A549 (cell line): ENCODE results near the gene PBX4.

Experiments used
- BHLHE40 ChIP-seq: IDR thresholded peaks from 2 replicates; pipeline ENCODE4 v1.6.1; 2012; ENCODE audit warnings: low read depth, low read length, inconsistent platforms
- HEYL ChIP-seq: fragments of 250-450 bp; sonication (Bioruptor Pico); IDR thresholded peaks from 2 replicates; pipeline ENCODE4 v1.8.0; 2021; ENCODE audit warnings: mild to moderate bottlenecking, moderate library complexity
- JUNB ChIP-seq: fragments of >200 bp; sonication (Bioruptor Twin); formaldehyde crosslinking; IDR thresholded peaks from 2 replicates; pipeline ENCODE4 v1.6.1; 2016
- POLR2A ChIP-seq: IDR thresholded peaks from 2 replicates; pipeline ENCODE4 v1.6.1; 2012; ENCODE audit warnings: mild to moderate bottlenecking, low read length
- TP53 ChIP-seq: fragments of 250-450 bp; sonication (Bioruptor Pico); IDR thresholded peaks from 2 replicates; pipeline ENCODE4 v1.5.0; 2021; ENCODE audit warnings: mild to moderate bottlenecking, moderate library complexity
- ZFP36 ChIP-seq: fragments of 450-650 bp; IDR thresholded peaks from 2 replicates; pipeline ENCODE4 v1.6.1; 2014; ENCODE audit warnings: borderline replicate concordance; ENCODE audit not compliant: partially characterized antibody
- TF ChIP-seq, protein P1 (sequence below): fragments of >200 bp; sonication (Bioruptor Twin); formaldehyde crosslinking; IDR thresholded peaks from 3 replicates; pipeline ENCODE4 v1.5.1; 2016
- TF ChIP-seq, protein P2 (sequence below): fragments of 200-600 bp; sonication (generic); IDR thresholded peaks from 2 replicates; pipeline ENCODE4 v1.6.1; 2016; ENCODE audit warnings: antibody characterized with exemption, mild to moderate bottlenecking, moderate library complexity

DNA sequence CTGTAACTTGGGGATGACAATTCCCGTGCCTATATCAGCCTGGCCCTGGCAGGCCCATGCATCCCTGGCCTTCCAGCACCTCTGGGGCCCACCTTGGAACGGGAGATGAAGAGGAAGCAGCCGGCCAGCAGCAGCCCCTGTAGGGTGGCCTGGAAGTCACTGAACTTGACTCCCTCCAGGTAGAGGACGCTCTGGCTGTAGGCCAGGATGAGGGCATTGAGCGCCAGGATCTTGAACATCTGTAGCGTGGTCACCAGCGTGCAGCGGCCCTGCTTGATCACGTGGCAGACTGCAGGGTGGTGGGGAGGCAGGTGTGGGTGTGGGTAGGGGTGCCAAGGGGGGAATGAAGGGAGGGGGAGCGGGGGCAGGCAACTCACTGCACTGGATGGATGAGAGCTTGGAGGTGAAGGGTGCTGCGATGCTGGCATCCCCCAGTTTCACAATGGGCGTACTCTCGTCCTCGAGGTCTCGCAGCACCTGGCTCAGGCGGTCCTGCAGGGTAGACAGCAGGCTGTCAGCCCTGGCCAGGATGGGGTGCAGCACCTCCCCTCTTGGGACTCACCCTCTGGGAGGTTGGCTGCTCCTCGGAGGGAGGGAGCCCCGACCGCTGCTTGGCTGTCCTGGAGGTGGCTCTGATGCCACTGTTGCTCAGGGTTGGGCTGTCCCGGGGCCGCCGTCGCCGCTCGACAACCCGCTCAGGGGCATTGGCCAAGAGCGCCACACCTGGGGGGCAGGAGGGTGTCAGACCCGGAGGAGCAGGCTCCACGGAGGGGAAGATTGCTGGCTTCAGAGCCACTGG, 28.7 kb upstream of the PBX4 start:
- TF ChIP-seq POLR2A (no peak), ZFP36 (no peak), JUNB (no peak), BHLHE40 (no peak), TP53 (CRISPR knock-in tag) (no peak), HEYL (CRISPR knock-in tag) (no peak)
- TF ChIP-seq, protein P1, sequence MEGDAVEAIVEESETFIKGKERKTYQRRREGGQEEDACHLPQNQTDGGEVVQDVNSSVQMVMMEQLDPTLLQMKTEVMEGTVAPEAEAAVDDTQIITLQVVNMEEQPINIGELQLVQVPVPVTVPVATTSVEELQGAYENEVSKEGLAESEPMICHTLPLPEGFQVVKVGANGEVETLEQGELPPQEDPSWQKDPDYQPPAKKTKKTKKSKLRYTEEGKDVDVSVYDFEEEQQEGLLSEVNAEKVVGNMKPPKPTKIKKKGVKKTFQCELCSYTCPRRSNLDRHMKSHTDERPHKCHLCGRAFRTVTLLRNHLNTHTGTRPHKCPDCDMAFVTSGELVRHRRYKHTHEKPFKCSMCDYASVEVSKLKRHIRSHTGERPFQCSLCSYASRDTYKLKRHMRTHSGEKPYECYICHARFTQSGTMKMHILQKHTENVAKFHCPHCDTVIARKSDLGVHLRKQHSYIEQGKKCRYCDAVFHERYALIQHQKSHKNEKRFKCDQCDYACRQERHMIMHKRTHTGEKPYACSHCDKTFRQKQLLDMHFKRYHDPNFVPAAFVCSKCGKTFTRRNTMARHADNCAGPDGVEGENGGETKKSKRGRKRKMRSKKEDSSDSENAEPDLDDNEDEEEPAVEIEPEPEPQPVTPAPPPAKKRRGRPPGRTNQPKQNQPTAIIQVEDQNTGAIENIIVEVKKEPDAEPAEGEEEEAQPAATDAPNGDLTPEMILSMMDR: no peak
- TF ChIP-seq, protein P2, sequence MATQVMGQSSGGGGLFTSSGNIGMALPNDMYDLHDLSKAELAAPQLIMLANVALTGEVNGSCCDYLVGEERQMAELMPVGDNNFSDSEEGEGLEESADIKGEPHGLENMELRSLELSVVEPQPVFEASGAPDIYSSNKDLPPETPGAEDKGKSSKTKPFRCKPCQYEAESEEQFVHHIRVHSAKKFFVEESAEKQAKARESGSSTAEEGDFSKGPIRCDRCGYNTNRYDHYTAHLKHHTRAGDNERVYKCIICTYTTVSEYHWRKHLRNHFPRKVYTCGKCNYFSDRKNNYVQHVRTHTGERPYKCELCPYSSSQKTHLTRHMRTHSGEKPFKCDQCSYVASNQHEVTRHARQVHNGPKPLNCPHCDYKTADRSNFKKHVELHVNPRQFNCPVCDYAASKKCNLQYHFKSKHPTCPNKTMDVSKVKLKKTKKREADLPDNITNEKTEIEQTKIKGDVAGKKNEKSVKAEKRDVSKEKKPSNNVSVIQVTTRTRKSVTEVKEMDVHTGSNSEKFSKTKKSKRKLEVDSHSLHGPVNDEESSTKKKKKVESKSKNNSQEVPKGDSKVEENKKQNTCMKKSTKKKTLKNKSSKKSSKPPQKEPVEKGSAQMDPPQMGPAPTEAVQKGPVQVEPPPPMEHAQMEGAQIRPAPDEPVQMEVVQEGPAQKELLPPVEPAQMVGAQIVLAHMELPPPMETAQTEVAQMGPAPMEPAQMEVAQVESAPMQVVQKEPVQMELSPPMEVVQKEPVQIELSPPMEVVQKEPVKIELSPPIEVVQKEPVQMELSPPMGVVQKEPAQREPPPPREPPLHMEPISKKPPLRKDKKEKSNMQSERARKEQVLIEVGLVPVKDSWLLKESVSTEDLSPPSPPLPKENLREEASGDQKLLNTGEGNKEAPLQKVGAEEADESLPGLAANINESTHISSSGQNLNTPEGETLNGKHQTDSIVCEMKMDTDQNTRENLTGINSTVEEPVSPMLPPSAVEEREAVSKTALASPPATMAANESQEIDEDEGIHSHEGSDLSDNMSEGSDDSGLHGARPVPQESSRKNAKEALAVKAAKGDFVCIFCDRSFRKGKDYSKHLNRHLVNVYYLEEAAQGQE: no peak
